Measurements from ENCODE around the gene CDC27.

DNA sequence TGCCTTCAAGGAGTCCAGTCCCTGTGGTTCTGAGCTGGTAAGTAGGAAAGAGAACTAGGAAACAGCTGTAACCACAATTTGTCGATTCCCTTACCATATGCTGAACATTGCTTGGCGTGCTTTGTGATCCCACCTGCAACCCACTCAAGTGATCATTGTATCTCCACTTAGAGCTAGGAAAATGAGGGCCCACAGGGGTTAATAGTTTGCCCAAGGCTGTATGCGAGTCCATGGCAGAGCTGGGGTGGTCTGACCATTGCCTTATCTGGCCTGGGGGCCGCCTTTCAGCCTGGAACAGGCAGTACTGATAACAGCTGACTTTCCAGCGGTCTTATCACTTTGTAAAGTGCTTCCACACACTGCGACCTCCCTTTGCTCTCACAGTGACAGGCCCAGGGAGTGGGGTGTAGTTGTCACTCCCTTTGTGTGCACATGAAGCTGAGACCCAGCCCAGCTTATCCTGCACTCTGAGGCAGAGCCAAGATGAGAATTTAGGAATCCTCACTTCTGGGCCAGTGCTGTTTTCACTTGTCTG, 29.9 kb upstream of the CDC27 start:
- TF ChIP-seq, protein P1, sequence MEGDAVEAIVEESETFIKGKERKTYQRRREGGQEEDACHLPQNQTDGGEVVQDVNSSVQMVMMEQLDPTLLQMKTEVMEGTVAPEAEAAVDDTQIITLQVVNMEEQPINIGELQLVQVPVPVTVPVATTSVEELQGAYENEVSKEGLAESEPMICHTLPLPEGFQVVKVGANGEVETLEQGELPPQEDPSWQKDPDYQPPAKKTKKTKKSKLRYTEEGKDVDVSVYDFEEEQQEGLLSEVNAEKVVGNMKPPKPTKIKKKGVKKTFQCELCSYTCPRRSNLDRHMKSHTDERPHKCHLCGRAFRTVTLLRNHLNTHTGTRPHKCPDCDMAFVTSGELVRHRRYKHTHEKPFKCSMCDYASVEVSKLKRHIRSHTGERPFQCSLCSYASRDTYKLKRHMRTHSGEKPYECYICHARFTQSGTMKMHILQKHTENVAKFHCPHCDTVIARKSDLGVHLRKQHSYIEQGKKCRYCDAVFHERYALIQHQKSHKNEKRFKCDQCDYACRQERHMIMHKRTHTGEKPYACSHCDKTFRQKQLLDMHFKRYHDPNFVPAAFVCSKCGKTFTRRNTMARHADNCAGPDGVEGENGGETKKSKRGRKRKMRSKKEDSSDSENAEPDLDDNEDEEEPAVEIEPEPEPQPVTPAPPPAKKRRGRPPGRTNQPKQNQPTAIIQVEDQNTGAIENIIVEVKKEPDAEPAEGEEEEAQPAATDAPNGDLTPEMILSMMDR (IDR thresholded peaks at IDR 0.05; ENCODE audit: poor library complexity, severe bottlenecking): no peak
- TF ChIP-seq, protein P2, sequence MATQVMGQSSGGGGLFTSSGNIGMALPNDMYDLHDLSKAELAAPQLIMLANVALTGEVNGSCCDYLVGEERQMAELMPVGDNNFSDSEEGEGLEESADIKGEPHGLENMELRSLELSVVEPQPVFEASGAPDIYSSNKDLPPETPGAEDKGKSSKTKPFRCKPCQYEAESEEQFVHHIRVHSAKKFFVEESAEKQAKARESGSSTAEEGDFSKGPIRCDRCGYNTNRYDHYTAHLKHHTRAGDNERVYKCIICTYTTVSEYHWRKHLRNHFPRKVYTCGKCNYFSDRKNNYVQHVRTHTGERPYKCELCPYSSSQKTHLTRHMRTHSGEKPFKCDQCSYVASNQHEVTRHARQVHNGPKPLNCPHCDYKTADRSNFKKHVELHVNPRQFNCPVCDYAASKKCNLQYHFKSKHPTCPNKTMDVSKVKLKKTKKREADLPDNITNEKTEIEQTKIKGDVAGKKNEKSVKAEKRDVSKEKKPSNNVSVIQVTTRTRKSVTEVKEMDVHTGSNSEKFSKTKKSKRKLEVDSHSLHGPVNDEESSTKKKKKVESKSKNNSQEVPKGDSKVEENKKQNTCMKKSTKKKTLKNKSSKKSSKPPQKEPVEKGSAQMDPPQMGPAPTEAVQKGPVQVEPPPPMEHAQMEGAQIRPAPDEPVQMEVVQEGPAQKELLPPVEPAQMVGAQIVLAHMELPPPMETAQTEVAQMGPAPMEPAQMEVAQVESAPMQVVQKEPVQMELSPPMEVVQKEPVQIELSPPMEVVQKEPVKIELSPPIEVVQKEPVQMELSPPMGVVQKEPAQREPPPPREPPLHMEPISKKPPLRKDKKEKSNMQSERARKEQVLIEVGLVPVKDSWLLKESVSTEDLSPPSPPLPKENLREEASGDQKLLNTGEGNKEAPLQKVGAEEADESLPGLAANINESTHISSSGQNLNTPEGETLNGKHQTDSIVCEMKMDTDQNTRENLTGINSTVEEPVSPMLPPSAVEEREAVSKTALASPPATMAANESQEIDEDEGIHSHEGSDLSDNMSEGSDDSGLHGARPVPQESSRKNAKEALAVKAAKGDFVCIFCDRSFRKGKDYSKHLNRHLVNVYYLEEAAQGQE (IDR thresholded peaks at IDR 0.05; ENCODE audit: borderline replicate concordance): no peak

Measured in neural cell (in vitro differentiated cells).